CD4-positive, alpha-beta memory T cell (primary cell): ENCODE results near the gene ESPN. TPM values are rescaled to one million over a fixed set of nuclear protein-coding genes. Genes with fewer than 3 reads are reported as not detected.
A peak's percentile ranks its signal among the peaks of the same experiment; 100 is the strongest.

Experiments used
- CTCF ChIA-PET: fragments of 350-600 bp; sonication (Branson Sonifier 250); formaldehyde crosslinking; loops from one replicate; lab custom pipeline; 2021; ENCODE audit warnings: inconsistent platforms; ENCODE audit not compliant: partially characterized antibody; lab: Charles Lee
- POLR2A ChIA-PET: fragments of 350-600 bp; sonication (Branson Sonifier 250); formaldehyde crosslinking; loops from one replicate; lab custom pipeline; 2021; ENCODE audit not compliant: partially characterized antibody; lab: Charles Lee
- DNase-seq, 5 donors: peaks; one replicate each; pipeline versions ENCODE4 v3.0.0 to v3.0.0-alpha.2; 2020 to 2022; ENCODE audit warnings: mixed read lengths in 1 of 5
- H3K27ac ChIP-seq: one replicate; pipeline ENCODE4 v1.7.0; 2013; ENCODE audit warnings: low read depth, low read length
- H3K27me3 ChIP-seq: 2 replicates; pipeline ENCODE4 v1.7.0; 2013; ENCODE audit warnings: mild to moderate bottlenecking, low read length, moderate library complexity; ENCODE audit not compliant: insufficient read depth
- H3K36me3 ChIP-seq: 2 replicates; pipeline ENCODE4 v1.7.0; 2013; ENCODE audit warnings: mild to moderate bottlenecking, low read length, moderate library complexity; ENCODE audit not compliant: insufficient read depth
- H3K4me1 ChIP-seq: 2 replicates; pipeline ENCODE4 v1.7.0; 2013; ENCODE audit warnings: mild to moderate bottlenecking, low read length, moderate library complexity; ENCODE audit not compliant: insufficient read depth
- H3K4me3 ChIP-seq, 2 donors: one replicate each; pipeline ENCODE4 v1.7.0; 2013; ENCODE audit warnings: low read length in 2 of 2, mild to moderate bottlenecking in 1 of 2
- H3K9me3 ChIP-seq, 2 donors: one replicate each; pipeline ENCODE4 v1.7.0; 2013; ENCODE audit warnings: low read length in 2 of 2, control low read depth in 1 of 2; ENCODE audit not compliant: control insufficient read depth in 1 of 2
- H3K27ac Mint-ChIP-seq, 7 donors: one replicate each; pipeline ENCODE4 v1.8.0; 2020 to 2021; ENCODE audit warnings: mixed read lengths in 7 of 7, mild to moderate bottlenecking in 6 of 7, inconsistent platforms in 3 of 7, moderate library complexity in 3 of 7
- H3K27me3 Mint-ChIP-seq, 2 donors: one replicate each; pipeline ENCODE4 v1.8.0; 2020 to 2021; ENCODE audit warnings: mixed read lengths in 2 of 2
- H3K36me3 Mint-ChIP-seq, 2 donors: one replicate each; pipeline ENCODE4 v1.8.0; 2020 to 2021; ENCODE audit warnings: mixed read lengths in 2 of 2, inconsistent platforms in 1 of 2, mild to moderate bottlenecking in 1 of 2
- H3K4me1 Mint-ChIP-seq, 4 donors: one replicate each; pipeline ENCODE4 v1.8.0; 2020 to 2021; ENCODE audit warnings: mixed read lengths in 4 of 4, mild to moderate bottlenecking in 1 of 4
- H3K4me3 Mint-ChIP-seq, 8 donors: one replicate each; pipeline ENCODE4 v1.8.0; 2020 to 2021; ENCODE audit warnings: mixed read lengths in 8 of 8, mild to moderate bottlenecking in 7 of 8, moderate library complexity in 6 of 8, inconsistent platforms in 3 of 8
- H3K9me3 Mint-ChIP-seq, 8 donors: one replicate each; pipeline ENCODE4 v1.8.0; 2020 to 2021; ENCODE audit warnings: mixed read lengths in 8 of 8, mild to moderate bottlenecking in 5 of 8, inconsistent platforms in 3 of 8, moderate library complexity in 1 of 8
- intact Hi-C: fragments of 100-400 bp; cut with micrococcal nuclease; formaldehyde crosslinking; loops from one replicate; pipeline ENCODE4 v1.15.1; 2023
- polyA plus RNA-seq, 2 donors: library from polyadenylated mRNA; unstranded; fragments of 300-500 nt; fragmentation: Illumina TruSeq; gene quantifications; one replicate each; pipeline ENCODE4 v1.2.3, GENCODE V29; 2021
- total RNA-seq, 2 experiments: library from RNA; stranded (reverse); gene quantifications; one replicate each; pipeline ENCODE4 v1.2.3, GENCODE V29; 2021

ESPN gene
- total and polyA plus RNA-seq, 4 experiments from 2014 or later: 0.48 to 13.5 (median 6.3) TPM

- intact Hi-C loops: no loop called here
- H3K4me1 ChIP-seq: peaks cover 5% of the 10 kb centered on the region
- no peak for DNase-seq
- Mint-ChIP-seq H3K36me3 (no peaks in the 10 kb centered on the region), H3K27ac (no peak overlapping the region), H3K4me3 (no peak overlapping the region), H3K9me3 (no peaks in the 10 kb centered on the region), H3K4me1 (peaks cover 2 to 8% (median 5%) of the 10 kb centered on the region in 4 donors), H3K27me3 (no peaks in the 10 kb centered on the region)
- no peak overlapping the region for H3K27ac ChIP-seq
- H3K27me3 ChIP-seq: no peaks in the 10 kb centered on the region
- H3K9me3 ChIP-seq: no peaks in the 10 kb centered on the region
- POLR2A ChIA-PET: interaction anchor here (1.3 kb wide), 1 partner anchor 12 kb away, joined by 7 read pairs; no protein-coding TSS in a partner anchor
- no peak overlapping the region for H3K4me3 ChIP-seq
- CTCF ChIA-PET: interaction anchor here (0.9 to 1.0 kb wide), 2 partner anchors 25 to 51 kb away, joined by 3 read pairs; no protein-coding TSS in a partner anchor
- no peaks in the 10 kb centered on the region for H3K36me3 ChIP-seq
These were observed 49.6 kb downstream of the ESPN start for GRCh38 chr1:6473974-6474814.

GRCh38 chr1:6474815-6475282, 50.3 kb downstream of the ESPN start:
- Mint-ChIP-seq H3K27me3 (no peaks in the 10 kb centered on the region), H3K4me3 (no peak overlapping the region), H3K27ac (no peak overlapping the region), H3K4me1 (peaks cover 2 to 8% (median 5%) of the 10 kb centered on the region in 4 donors), H3K36me3 (no peaks in the 10 kb centered on the region), H3K9me3 (no peaks in the 10 kb centered on the region)
- DNase-seq: no peak
- Histone ChIP-seq H3K4me1 (peaks cover 5% of the 10 kb centered on the region), H3K9me3 (no peaks in the 10 kb centered on the region), H3K27ac (no peak overlapping the region), H3K4me3 (no peak overlapping the region), H3K27me3 (no peaks in the 10 kb centered on the region), H3K36me3 (no peaks in the 10 kb centered on the region)
- ChIA-PET POLR2A (no interaction called here), CTCF (interaction anchor here (0.9 to 1.9 kb wide), 3 partner anchors 15 to 51 kb away, joined by 3 to 6 read pairs (median 3); no protein-coding TSS in a partner anchor)
- intact Hi-C loops: loop anchor here (1.0 kb wide), 6 partner anchors 9 to 229 kb away; partner anchors contain the start of gene TNFRSF25

GRCh38 chr1:6475381-6476133, 51.0 kb downstream of the ESPN start:
- ChIA-PET CTCF (interaction anchor here (0.9 to 2.4 kb wide), 13 partner anchors 9 to 173 kb away, joined by 3 to 13 read pairs (median 7); partner anchors contain the start of gene TNFRSF25), POLR2A (interaction anchor here (0.8 kb wide), 2 partner anchors 12 to 27 kb away, joined by 3 read pairs; no protein-coding TSS in a partner anchor)
- Mint-ChIP-seq H3K27me3 (no peaks in the 10 kb centered on the region), H3K4me3 (peak overlapping the region in 2 of 8 donors; percentile 35 to 49), H3K4me1 (peaks cover 2 to 8% (median 5%) of the 10 kb centered on the region in 4 donors), H3K9me3 (no peaks in the 10 kb centered on the region), H3K27ac (peak overlapping the region in 2 of 7 donors; percentile 18 to 27), H3K36me3 (no peaks in the 10 kb centered on the region)
- intact Hi-C loops: loop anchor here (1.0 kb wide), 6 partner anchors 9 to 229 kb away; partner anchors contain the start of gene TNFRSF25
- no peaks in the 10 kb centered on the region for H3K27me3 ChIP-seq
- peak; percentile 76 to 84 (median 79) for DNase-seq
- no peaks in the 10 kb centered on the region for H3K9me3 ChIP-seq
- peaks cover 5% of the 10 kb centered on the region for H3K4me1 ChIP-seq
- H3K36me3 ChIP-seq: no peaks in the 10 kb centered on the region
- no peak overlapping the region for H3K4me3 ChIP-seq
- H3K27ac ChIP-seq: no peak overlapping the region

- H3K9me3 ChIP-seq: no peaks in the 10 kb centered on the region
- no peaks in the 10 kb centered on the region for H3K36me3 Mint-ChIP-seq
- intact Hi-C loops: no loop called here
- H3K27me3 ChIP-seq: no peaks in the 10 kb centered on the region
- no peaks in the 10 kb centered on the region for H3K9me3 Mint-ChIP-seq
- H3K27me3 Mint-ChIP-seq: no peaks in the 10 kb centered on the region
- DNase-seq: no peak
- ChIA-PET CTCF (interaction anchor here (0.8 to 2.4 kb wide), 13 partner anchors 8 to 172 kb away, joined by 3 to 13 read pairs (median 7); partner anchors contain the start of gene TNFRSF25), POLR2A (interaction anchor here (0.8 to 1.4 kb wide), 2 partner anchors 21 to 28 kb away, joined by 3 read pairs; no protein-coding TSS in a partner anchor)
- no peak overlapping the region for H3K4me3 Mint-ChIP-seq
- H3K27ac Mint-ChIP-seq: peak overlapping the region in 1 of 7 donors; percentile 27
- peaks cover 2 to 8% (median 5%) of the 10 kb centered on the region in 4 donors for H3K4me1 Mint-ChIP-seq
- H3K4me1 ChIP-seq: peaks cover 5% of the 10 kb centered on the region
- H3K36me3 ChIP-seq: no peaks in the 10 kb centered on the region
- no peak overlapping the region for H3K4me3 ChIP-seq
- H3K27ac ChIP-seq: no peak overlapping the region
These were observed 51.9 kb downstream of the ESPN start for GRCh38 chr1:6476483-6476882.

GRCh38 chr1:6477039-6477820, 52.7 kb downstream of the ESPN start:
- DNase-seq: no peak
- ChIA-PET CTCF (interaction anchor here (0.8 to 4.4 kb wide), 17 partner anchors 7 to 171 kb away, joined by 3 to 15 read pairs (median 7); partner anchors contain the start of gene TNFRSF25), POLR2A (interaction anchor here (1.0 to 1.4 kb wide), 2 partner anchors 22 to 23 kb away, joined by 3 read pairs; no protein-coding TSS in a partner anchor)
- no peaks in the 10 kb centered on the region for H3K27me3 Mint-ChIP-seq
- no peaks in the 10 kb centered on the region for H3K36me3 Mint-ChIP-seq
- H3K27ac Mint-ChIP-seq: no peak overlapping the region
- H3K27me3 ChIP-seq: no peaks in the 10 kb centered on the region
- H3K4me3 Mint-ChIP-seq: no peak overlapping the region
- no peak overlapping the region for H3K4me3 ChIP-seq
- no peaks in the 10 kb centered on the region for H3K9me3 ChIP-seq
- H3K36me3 ChIP-seq: no peaks in the 10 kb centered on the region
- peaks cover 2 to 8% (median 5%) of the 10 kb centered on the region in 4 donors for H3K4me1 Mint-ChIP-seq
- intact Hi-C loops: no loop called here
- peaks cover 5% of the 10 kb centered on the region for H3K4me1 ChIP-seq
- H3K9me3 Mint-ChIP-seq: no peaks in the 10 kb centered on the region
- H3K27ac ChIP-seq: no peak overlapping the region

- Mint-ChIP-seq H3K27ac (no peak overlapping the region), H3K36me3 (no peaks in the 10 kb centered on the region), H3K9me3 (no peaks in the 10 kb centered on the region), H3K4me3 (no peak overlapping the region), H3K4me1 (peaks cover 2 to 10% (median 7%) of the 10 kb centered on the region in 4 donors), H3K27me3 (peaks cover 7 to 9% of the 10 kb centered on the region in 2 donors)
- peaks cover 12% of the 10 kb centered on the region for H3K4me1 ChIP-seq
- POLR2A ChIA-PET: interaction anchor here (1.6 kb wide), 1 partner anchor 22 kb away, joined by 6 read pairs; no protein-coding TSS in a partner anchor
- H3K27me3 ChIP-seq: peaks cover 14% of the 10 kb centered on the region
- CTCF ChIA-PET: interaction anchor here (0.7 to 3.3 kb wide), 5 partner anchors 8 to 165 kb away, joined by 3 to 16 read pairs (median 8); no protein-coding TSS in a partner anchor
- no peak overlapping the region for H3K27ac ChIP-seq
- H3K9me3 ChIP-seq: no peaks in the 10 kb centered on the region
- H3K4me3 ChIP-seq: no peak overlapping the region
- intact Hi-C loops: no loop called here
- no peak for DNase-seq
- no peaks in the 10 kb centered on the region for H3K36me3 ChIP-seq
These were observed 57.2 kb downstream of the ESPN start for GRCh38 chr1:6481820-6482219.
